Fibroblast of skin of back (primary cell): ENCODE results near the gene LRMDA.
A peak's percentile ranks its signal among the peaks of the same experiment; 100 is the strongest.
"Not testable (repeated sequence)": the region's sequence is repeated elsewhere in the genome, so short reads cannot be mapped to it uniquely, and the experiment has no call there.

Source experiments
- DNase-seq: peaks from one replicate; pipeline ENCODE4 v3.0.0-alpha.2; 2013

Gene LRMDA

GRCh38 chr10:76481178-76481577 is 1049.8 kb downstream of the LRMDA start:
- no peak for DNase-seq

DNA sequence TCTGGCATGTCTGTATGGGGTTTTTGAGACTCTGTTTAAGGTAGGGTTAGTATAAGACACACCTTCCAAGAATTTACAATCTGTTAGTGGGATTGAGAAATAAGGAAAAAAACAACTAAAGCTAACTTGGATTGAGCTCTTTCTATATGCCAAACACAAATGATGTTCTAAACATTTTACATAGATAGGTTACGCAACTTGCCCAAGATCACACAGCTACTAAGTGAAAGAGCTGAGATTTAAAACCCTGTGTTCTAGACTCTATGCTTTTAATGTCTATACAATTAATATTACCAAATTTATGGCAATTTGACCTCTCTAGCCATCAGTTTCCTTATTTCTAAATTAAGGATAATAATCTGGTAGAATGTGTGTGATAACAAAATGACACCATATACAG is 1056.2 kb downstream of the LRMDA start:
- no peak for DNase-seq

- no peak for DNase-seq
These were observed 1057.2 kb downstream of the LRMDA start for GRCh38 chr10:76488602-76489001.

GRCh38 chr10:76491216-76491615 is 1059.8 kb downstream of the LRMDA start:
- peak; percentile 56 for DNase-seq

GRCh38 chr10:76492026-76492425 is 1060.6 kb downstream of the LRMDA start:
- DNase-seq, result peak; percentile 98

- no peak for DNase-seq
These were observed 1061.5 kb downstream of the LRMDA start for GRCh38 chr10:76492678-76493472.

DNA sequence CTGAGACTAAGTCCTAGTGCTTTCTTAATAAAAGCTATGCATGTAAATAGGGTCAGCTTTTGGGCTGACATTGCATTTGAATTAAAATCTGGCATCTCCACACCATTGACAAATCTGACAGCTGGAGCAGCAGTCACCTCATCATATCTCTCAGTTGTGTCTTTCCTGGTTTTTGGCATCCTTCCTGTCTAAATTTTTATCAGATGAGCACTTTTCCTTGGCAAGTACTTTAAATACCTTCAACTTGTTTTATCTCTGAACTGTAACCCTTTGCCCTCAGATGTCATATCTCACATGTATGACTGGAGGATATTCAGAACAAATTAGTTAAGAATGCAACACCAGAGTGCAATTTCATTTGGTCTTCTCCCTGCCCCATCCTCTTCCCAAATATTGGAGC is 1066.2 kb downstream of the LRMDA start:
- no peak for DNase-seq

DNA sequence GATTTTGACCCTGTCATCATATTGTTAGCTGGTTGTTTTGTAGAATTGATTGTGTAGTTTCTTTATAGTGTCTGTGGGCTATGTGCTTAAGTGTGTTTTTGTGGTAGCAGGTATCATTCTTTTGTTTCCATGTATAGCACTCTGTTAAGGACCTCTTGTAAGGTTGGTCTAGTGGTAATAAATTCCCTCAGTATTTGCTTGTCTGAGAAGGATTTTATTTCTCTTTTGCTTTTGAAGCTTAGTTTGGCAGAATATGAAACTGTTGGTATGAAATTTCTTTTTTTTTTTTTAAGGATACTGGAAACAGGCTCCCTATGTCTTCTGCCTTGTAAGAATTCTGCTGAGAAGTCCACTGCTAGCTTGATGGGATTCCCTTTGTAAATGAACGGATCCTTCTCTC is 1073.4 kb downstream of the LRMDA start:
- no peak for DNase-seq

DNA sequence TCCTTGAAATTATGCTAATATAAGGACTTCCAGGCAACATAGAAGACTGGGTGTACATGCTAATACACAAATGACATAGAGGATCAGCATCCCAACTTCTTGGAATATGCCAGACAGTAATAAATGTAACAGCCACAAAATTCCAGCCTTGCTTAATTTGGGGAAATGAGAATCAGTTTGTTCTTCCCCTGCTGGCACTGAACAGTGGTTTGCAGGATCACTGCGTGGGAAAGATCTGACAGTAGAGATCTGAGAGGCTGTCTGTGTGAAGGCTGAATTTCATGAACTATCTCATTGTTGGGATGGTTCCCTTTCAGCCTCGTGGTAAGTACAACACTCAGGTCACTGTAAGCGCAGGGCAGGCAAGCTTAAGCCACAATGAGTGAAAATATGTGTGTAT is 1078.0 kb downstream of the LRMDA start:
- no peak for DNase-seq

DNA sequence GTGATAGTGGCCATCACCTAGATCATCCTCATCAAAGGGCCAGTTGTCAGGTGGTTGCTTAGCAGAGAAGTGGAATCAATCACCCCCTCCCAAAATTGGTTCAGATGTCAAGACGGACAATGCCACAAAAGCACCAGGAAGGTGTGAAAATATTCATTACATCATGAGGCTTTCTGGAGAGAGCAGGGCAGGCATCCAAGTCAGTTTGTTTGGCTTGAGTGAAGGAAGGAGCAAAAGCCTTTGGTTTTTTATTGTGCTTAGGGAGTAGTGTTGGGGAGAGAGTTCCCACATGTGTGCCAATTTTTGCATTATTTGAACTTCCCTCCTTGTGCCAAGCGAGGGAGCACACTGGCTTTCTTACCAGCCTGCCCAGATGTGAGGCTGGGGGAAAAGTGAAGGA is 1082.9 kb downstream of the LRMDA start:
- DNase-seq, result no peak

DNA sequence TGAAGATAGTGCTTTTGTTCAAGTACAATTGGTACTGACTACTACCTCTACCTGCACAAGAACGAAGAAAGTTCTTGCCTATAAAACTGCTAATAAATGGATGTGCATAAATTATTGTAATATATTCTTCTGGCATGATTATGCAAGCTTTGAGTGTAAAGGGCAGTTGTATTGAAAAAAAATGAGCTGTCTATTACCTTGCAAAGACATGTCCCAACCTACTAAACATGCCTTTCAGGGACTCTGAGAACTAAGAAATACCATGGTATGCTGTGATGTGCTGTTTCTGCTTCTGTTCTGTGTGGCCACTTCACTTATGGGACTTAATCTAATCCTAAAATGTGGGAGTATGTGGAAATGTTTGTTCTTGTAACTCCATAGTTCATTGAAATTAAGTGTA is 1083.4 kb downstream of the LRMDA start:
- no peak for DNase-seq

DNA sequence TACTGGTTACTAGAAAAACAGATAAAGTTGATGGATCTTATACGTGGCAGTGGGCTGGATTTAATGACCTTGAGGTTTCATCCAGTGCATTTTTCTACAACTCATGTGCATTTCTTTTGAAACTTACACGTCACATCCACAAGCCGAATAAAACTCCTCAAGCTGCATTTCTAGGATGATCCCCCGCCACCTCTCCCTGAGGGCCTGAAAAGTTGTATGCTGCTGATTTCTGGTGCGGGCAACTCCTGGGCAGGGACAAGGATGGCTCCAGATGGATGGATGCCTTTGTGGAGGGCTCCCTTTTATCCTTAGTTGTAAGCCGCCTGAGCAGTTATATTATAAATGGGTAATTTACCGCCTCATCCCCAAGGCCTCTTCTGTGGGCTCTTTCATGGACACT is 1091.1 kb downstream of the LRMDA start:
- no peak for DNase-seq

DNA sequence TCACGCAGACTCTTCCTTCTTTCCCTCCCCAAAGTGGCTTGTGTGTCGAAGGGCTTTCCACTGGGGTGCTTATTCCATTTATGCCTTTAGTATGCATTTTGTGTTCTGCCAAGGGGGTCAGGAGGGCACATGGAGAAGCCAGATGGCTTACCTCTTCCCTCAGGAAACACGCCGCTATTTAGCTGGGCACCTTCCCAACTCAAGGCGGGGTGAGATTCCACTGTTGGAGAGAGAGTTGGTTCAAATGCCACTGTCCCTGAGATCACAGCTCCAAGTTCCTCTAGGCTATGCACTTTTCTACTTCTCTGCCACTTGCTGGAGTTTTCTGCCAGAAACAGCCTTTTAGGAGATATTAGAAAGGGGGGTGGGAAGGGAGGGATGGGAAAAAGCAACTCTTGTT is 1091.8 kb downstream of the LRMDA start:
- no peak for DNase-seq

DNA sequence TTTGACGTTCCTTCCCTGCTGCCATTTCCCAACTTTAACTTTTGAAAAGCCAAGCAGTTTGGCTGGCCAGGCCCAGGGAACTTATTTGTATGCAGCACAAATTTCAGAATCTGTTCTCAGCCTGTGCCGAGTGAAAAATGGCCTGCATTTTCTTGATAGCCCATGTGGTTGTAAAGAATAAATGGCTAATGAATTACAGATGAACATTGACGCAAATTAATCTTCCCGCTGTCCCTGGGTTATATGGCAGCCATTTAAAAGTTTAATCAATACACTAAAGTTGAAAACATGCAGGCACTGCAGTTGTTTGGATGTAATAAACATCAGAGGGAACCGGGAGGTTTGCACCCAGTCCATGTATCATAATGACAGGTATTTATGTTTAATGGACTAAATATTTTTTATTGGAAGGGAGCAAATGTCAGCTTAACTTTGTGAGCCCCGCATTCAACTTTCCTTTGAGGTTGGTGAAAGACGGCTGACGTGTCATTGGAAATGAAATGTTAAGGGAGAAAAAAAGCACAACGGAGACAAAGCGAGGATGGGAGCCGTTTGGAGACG is 1092.4 kb downstream of the LRMDA start:
- no peak for DNase-seq

GRCh38 chr10:76526833-76527232 is 1095.4 kb downstream of the LRMDA start:
- DNase-seq, result not testable (repeated sequence)

DNA sequence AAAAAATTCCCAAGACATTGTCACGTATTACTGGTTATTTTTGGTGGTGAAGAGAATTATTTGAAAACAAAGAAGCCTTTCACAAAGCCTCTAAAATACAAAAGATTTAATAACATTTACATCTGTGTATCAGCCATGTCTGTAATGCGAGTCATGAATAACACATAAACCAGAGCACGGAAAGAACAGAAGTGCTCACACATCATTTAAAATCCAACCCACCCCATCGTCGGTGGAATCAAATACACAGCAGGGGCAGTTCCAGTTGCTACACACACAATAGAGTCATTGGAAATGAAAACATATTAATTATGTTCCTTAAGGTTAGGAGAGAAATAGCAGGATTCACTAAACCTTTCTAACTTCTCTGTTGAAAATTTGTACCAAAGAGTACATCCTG is 1108.9 kb downstream of the LRMDA start:
- no peak for DNase-seq

DNA sequence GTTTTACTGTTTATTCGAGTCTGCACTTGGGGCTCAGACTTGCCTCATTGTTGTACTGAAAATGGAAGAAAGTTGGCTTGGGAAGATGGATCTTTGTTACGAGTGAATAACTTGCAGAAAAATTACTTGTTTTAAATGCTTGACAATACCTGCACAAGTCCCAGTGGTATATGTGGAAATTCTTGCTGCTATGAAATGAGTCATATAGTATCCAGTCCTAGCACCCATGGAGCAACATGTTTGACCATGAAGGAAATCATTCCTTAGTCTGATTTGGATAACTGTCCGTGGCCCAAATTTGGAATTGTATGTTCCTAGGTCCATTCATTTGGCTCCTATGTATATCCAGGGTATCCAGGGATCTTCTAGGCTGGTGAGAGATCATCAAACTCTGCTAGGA is 1109.4 kb downstream of the LRMDA start:
- DNase-seq, result no peak

- no peak for DNase-seq
These were observed 1110.4 kb downstream of the LRMDA start for GRCh38 chr10:76541852-76542251.

- DNase-seq, result no peak
These were observed 1111.0 kb downstream of the LRMDA start for GRCh38 chr10:76542307-76542930.

GRCh38 chr10:76543655-76544054 is 1112.2 kb downstream of the LRMDA start:
- DNase-seq, result peak; percentile 58

GRCh38 chr10:76544789-76545188 is 1113.4 kb downstream of the LRMDA start:
- DNase-seq, result peak; percentile 11

DNA sequence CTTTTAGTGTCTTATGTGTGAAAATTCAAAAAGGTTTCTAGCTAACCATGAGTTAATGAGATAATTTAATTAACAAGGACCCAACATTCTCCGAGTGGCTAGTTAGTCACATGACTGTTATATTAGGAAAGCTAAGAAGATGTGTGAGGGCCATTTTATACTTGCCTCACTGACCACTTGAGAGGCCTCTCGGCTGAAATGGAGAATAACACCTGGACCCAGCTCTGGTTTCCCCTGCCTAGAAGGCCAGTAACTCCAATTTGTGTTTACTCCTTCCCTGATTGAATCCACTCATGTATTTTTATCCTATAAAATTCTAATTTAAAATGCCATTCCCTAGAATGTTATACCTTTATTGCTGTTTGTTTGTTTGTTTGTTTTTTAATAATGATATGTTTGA is 1115.0 kb downstream of the LRMDA start:
- DNase-seq, result no peak

GRCh38 chr10:76547352-76547972 is 1116.0 kb downstream of the LRMDA start:
- DNase-seq, result peak; percentile 80

DNA sequence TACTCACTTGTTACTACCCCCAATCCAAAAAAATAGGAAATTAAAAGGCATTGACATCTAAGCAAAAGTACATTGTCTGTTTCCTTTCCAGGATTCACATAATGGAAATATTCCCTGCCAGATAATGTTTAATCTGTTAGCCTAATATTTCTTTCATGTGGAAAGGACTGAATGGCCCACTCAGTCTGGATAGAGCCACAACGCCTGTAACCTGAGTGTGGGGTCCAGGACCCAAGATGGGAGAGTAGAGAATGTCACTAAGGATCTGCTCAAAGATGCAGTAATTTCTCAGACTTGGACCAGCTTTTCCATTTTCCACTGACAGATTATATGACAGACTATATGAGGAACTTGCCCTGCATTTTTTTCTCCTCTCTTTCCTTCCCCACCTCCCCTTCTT is 1117.3 kb downstream of the LRMDA start:
- no peak for DNase-seq
